GM21360 (cell line): ENCODE data around the gene C1QTNF4.

Source experiments
- ATAC-seq: cut with Tn5 transposase; IDR thresholded peaks from one replicate; pipeline ENCODE4 v1.9.1; 2021; ENCODE audit warnings: mild to moderate bottlenecking, moderate library complexity; ENCODE audit not compliant: unreplicated experiment

C1QTNF4 gene

GRCh38 chr11:47593492-47593933, 698 bp downstream of the C1QTNF4 start:
- no peak for ATAC-seq

- ATAC-seq, result no peak
These were observed 1.2 kb downstream of the C1QTNF4 start for GRCh38 chr11:47592970-47593369.

GRCh38 chr11:47592251-47592650, 2.0 kb downstream of the C1QTNF4 start:
- no peak for ATAC-seq

- ATAC-seq, result no peak
These were observed 2.4 kb downstream of the C1QTNF4 start for GRCh38 chr11:47591764-47592163.

GRCh38 chr11:47589977-47590861, 4.0 kb downstream of the C1QTNF4 start:
- no peak for ATAC-seq

GRCh38 chr11:47589584-47589976, 4.6 kb downstream of the C1QTNF4 start:
- ATAC-seq, result no peak

- no peak for ATAC-seq
These were observed 5.1 kb downstream of the C1QTNF4 start for GRCh38 chr11:47589118-47589517.

GRCh38 chr11:47587723-47588326, 6.4 kb downstream of the C1QTNF4 start:
- ATAC-seq, result no peak

GRCh38 chr11:47587039-47587716, 7.0 kb downstream of the C1QTNF4 start:
- no peak for ATAC-seq

- no peak for ATAC-seq
These were observed 7.9 kb downstream of the C1QTNF4 start, which contains the start of gene FAM180B for GRCh38 chr11:47586098-47586855. Gene FAM180B, plus strand, starts transcription at chr11:47586678. Its CDS starts 91 bp downstream, at chr11:47586769.

- no peak for ATAC-seq
These were observed 10.4 kb downstream of the C1QTNF4 start for GRCh38 chr11:47583844-47584243.

- peak; percentile 87 for ATAC-seq
These were observed 15.4 kb downstream of the C1QTNF4 start, which contains the start of the genes KBTBD4 and NDUFS3 for GRCh38 chr11:47578524-47579494. Gene KBTBD4, minus strand, starts transcription at chr11:47578970. Its CDS starts 19 bp downstream, at chr11:47578951. Gene NDUFS3, plus strand, starts transcription at chr11:47579074. Its CDS starts 18 bp downstream, at chr11:47579092.

GRCh38 chr11:47577460-47578041, 16.7 kb downstream of the C1QTNF4 start:
- ATAC-seq, result no peak

GRCh38 chr11:47573321-47573720, 20.9 kb downstream of the C1QTNF4 start:
- no peak for ATAC-seq

GRCh38 chr11:47572715-47573255, 21.4 kb downstream of the C1QTNF4 start:
- no peak for ATAC-seq

GRCh38 chr11:47571895-47572294, 22.3 kb downstream of the C1QTNF4 start:
- no peak for ATAC-seq

- ATAC-seq, result no peak
These were observed 22.9 kb downstream of the C1QTNF4 start for GRCh38 chr11:47571357-47571729.

- no peak for ATAC-seq
These were observed 23.4 kb downstream of the C1QTNF4 start for GRCh38 chr11:47570651-47571356.
